ENCODE results near the gene SLC25A10.

GRCh38 chr17:81696218-81696941 lies 15.7 kb upstream of the SLC25A10 start:
- TF ChIP-seq ZNF274 (IDR thresholded peaks at IDR 0.05; ENCODE audit: low read depth, low read length) (no peak), YY1 (IDR thresholded peaks at IDR 0.05; ENCODE audit: insufficient read depth, insufficient read length) (no peak)

Data from NT2/D1 (cell line).